ENCODE data around the gene TEX2. TPM values are rescaled to one million over a fixed set of nuclear protein-coding genes. Genes with fewer than 3 reads are reported as not detected.
A peak's percentile ranks its signal among the peaks of the same experiment; 100 is the strongest.

TEX2 gene
- total and polyA plus RNA-seq, 2 donors (not counting 1 experiment from before 2014, with no cell fraction given): 4.0 to 7.6 TPM

DNA sequence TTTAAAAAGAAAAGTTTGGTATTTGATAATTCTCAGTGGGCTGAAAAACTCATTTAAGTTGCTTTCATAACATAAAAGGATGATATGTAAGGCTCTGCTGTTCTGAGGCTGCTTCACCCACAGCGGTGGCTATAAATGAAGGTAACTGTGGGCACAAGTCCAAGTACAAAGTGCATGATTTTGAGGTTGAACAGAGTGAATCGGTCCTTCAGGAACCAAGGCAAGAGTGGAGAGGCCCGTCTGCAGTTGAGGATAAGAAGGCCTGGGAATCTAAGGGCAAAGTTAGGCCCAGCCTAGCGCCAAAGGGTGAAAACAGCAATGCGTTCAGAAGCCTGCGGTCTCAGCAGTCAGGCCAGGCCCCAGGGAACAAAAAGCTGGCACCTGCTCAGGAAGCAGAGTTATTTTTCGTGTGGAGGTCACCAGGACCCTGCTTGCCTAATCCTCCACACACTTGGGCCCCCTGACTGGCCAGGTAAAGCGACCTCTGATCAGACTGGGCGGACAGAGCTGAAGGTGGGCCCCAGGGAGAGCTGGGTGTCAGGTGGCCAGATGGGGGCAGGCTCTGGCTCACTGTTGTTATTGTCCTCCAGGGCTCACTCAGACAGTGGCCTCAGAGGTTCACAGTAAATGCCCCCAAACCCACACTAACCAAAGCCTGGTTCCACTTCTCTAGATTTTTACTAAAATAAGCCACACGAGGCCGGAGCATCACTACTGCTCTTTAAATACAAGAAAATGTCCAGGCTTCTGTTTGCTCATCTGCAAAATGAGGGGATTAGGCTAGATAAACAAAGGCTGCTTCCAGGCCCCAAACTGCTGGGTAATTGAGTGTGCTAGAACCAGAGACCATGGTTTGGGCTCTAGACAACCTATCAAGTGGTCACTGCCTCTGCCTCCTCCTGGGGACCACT is 46.5 kb downstream of the TEX2 start:
- H3K9me3 ChIP-seq (ENCODE audit: control extremely low read depth in 1 of 3, control insufficient read depth in 2 of 3, insufficient read depth in 1 of 3, low read length in 2 of 3): no peaks in the 10 kb centered on the region
- no peaks in the 10 kb centered on the region for H3K27me3 ChIP-seq (replicated peaks in 1 of 4; ENCODE audit: control extremely low read depth in 1 of 4, control insufficient read depth in 3 of 4, insufficient read depth in 4 of 4, low read length in 3 of 4)
- H2AFZ ChIP-seq (ENCODE audit: insufficient read depth, low read depth, low read length, poor library complexity, severe bottlenecking): peak overlapping the region; percentile 90
- POLR2A ChIA-PET: interaction anchor here (1.1 kb wide), 1 partner anchor 71 kb away, joined by 4 read pairs; no protein-coding TSS in a partner anchor
- H3K4me2 ChIP-seq (replicated peaks; ENCODE audit: low read depth, low read length, poor library complexity, severe bottlenecking): peak overlapping the region; percentile 61
- intact Hi-C loops (cut with micrococcal nuclease): loop anchor here (2.0 kb wide), 1 partner anchor 72 kb away; no protein-coding TSS in a partner anchor
- Mint-ChIP-seq H3K27ac (peak overlapping the region; percentile 85), H3K27me3 (no peaks in the 10 kb centered on the region), H3K9me3 (ENCODE audit: insufficient read depth) (no peaks in the 10 kb centered on the region), H3K4me1 (peaks cover 34% of the 10 kb centered on the region), H3K4me3 (peak overlapping the region; percentile 46)
- H3K36me3 ChIP-seq (replicated peaks in 1 of 2; ENCODE audit: control extremely low read depth in 1 of 2, control insufficient read depth in 1 of 2, extremely low read depth in 1 of 2, insufficient read depth in 2 of 2, low read length in 1 of 2): peaks cover 0 to 13% of the 10 kb centered on the region in 2 experiments
- H3K27ac ChIP-seq (ENCODE audit: low read length in 2 of 2): peak overlapping the region; percentile 60 to 84
- peak overlapping the region; percentile 40 for H3K9ac ChIP-seq (ENCODE audit: low read length)
- peaks cover 27 to 31% of the 10 kb centered on the region in 2 donors for H3K4me1 ChIP-seq (ENCODE audit: control insufficient read depth in 2 of 2, insufficient read depth in 2 of 2, low read length in 2 of 2)
- 31% methylated on average over 9 of the region's 11 CpGs for WGBS (ENCODE audit: insufficient coverage)
- no peak for TF ChIP-seq EZH2 (IDR thresholded peaks at IDR 0.05; ENCODE audit: borderline replicate concordance, insufficient read depth, low read depth, low read length, poor library complexity, severe bottlenecking)
- TF ChIP-seq, protein P1, sequence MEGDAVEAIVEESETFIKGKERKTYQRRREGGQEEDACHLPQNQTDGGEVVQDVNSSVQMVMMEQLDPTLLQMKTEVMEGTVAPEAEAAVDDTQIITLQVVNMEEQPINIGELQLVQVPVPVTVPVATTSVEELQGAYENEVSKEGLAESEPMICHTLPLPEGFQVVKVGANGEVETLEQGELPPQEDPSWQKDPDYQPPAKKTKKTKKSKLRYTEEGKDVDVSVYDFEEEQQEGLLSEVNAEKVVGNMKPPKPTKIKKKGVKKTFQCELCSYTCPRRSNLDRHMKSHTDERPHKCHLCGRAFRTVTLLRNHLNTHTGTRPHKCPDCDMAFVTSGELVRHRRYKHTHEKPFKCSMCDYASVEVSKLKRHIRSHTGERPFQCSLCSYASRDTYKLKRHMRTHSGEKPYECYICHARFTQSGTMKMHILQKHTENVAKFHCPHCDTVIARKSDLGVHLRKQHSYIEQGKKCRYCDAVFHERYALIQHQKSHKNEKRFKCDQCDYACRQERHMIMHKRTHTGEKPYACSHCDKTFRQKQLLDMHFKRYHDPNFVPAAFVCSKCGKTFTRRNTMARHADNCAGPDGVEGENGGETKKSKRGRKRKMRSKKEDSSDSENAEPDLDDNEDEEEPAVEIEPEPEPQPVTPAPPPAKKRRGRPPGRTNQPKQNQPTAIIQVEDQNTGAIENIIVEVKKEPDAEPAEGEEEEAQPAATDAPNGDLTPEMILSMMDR (IDR thresholded peaks at IDR 0.05): no peak
- H3K4me3 ChIP-seq (ENCODE audit: control extremely low read depth in 1 of 5, extremely low read depth in 1 of 5, insufficient read depth in 1 of 5, low read depth in 2 of 5, low read length in 4 of 5): no peak overlapping the region
- ATAC-seq (ENCODE audit: low read depth) (peak; percentile 77), DNase-seq (peak; percentile 60)
- H4K20me1 ChIP-seq (ENCODE audit: control insufficient read depth, insufficient read depth, low read length, poor library complexity, severe bottlenecking): no peaks in the 10 kb centered on the region
- CTCF ChIA-PET: interaction anchor here (0.9 to 1.8 kb wide), 4 partner anchors 22 to 203 kb away, joined by 3 to 8 read pairs (median 3); no protein-coding TSS in a partner anchor
- H3K79me2 ChIP-seq (ENCODE audit: control insufficient read depth, insufficient read depth, low read length): no peaks in the 10 kb centered on the region

DNA sequence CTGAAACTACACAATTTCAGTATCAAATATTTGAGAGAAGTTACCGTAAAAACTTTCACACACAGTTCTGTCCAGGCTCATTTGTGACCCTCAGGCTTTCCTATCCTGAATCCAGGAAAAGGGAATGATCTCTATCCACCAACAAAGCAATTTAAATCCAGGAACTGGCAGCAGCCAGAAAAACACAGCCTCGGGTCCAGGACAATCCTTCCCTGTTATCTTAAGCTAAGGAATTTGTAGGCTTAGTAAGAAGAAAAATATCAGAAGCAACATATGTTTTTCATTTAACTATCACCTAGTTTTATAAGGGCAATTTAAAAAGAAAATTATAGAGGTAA is 47.1 kb downstream of the TEX2 start:
- TF ChIP-seq, protein P1 (IDR thresholded peaks at IDR 0.05): no peak
- no peak for TF ChIP-seq EZH2 (IDR thresholded peaks at IDR 0.05; ENCODE audit: borderline replicate concordance, insufficient read depth, low read depth, low read length, poor library complexity, severe bottlenecking)
- peak overlapping the region; percentile 61 for H3K4me2 ChIP-seq (replicated peaks; ENCODE audit: low read depth, low read length, poor library complexity, severe bottlenecking)
- peak overlapping the region; percentile 54 for H3K27ac Mint-ChIP-seq
- POLR2A ChIA-PET: interaction anchor here (1.1 kb wide), 1 partner anchor 70 kb away, joined by 4 read pairs; no protein-coding TSS in a partner anchor
- H3K27ac ChIP-seq (ENCODE audit: low read length in 2 of 2): peak overlapping the region; percentile 60 to 84
- H3K4me3 Mint-ChIP-seq: no peak overlapping the region
- peaks cover 27 to 31% of the 10 kb centered on the region in 2 donors for H3K4me1 ChIP-seq (ENCODE audit: control insufficient read depth in 2 of 2, insufficient read depth in 2 of 2, low read length in 2 of 2)
- peaks cover 34% of the 10 kb centered on the region for H3K4me1 Mint-ChIP-seq
- intact Hi-C loops (cut with micrococcal nuclease): loop anchor here (2.0 kb wide), 1 partner anchor 71 kb away; no protein-coding TSS in a partner anchor
- peaks cover 0 to 13% of the 10 kb centered on the region in 2 experiments for H3K36me3 ChIP-seq (replicated peaks in 1 of 2; ENCODE audit: control extremely low read depth in 1 of 2, control insufficient read depth in 1 of 2, extremely low read depth in 1 of 2, insufficient read depth in 2 of 2, low read length in 1 of 2)
- H4K20me1 ChIP-seq (ENCODE audit: control insufficient read depth, insufficient read depth, low read length, poor library complexity, severe bottlenecking): no peaks in the 10 kb centered on the region
- H3K27me3 Mint-ChIP-seq: no peaks in the 10 kb centered on the region
- H3K27me3 ChIP-seq (replicated peaks in 1 of 4; ENCODE audit: control extremely low read depth in 1 of 4, control insufficient read depth in 3 of 4, insufficient read depth in 4 of 4, low read length in 3 of 4): no peaks in the 10 kb centered on the region
- peak overlapping the region; percentile 40 for H3K9ac ChIP-seq (ENCODE audit: low read length)
- 100% methylated on average over 1 of the region's 2 CpGs for WGBS (ENCODE audit: insufficient coverage)
- no peaks in the 10 kb centered on the region for H3K9me3 Mint-ChIP-seq (ENCODE audit: insufficient read depth)
- H3K79me2 ChIP-seq (ENCODE audit: control insufficient read depth, insufficient read depth, low read length): no peaks in the 10 kb centered on the region
- CTCF ChIA-PET: no interaction called here
- H2AFZ ChIP-seq (ENCODE audit: insufficient read depth, low read depth, low read length, poor library complexity, severe bottlenecking): peak overlapping the region; percentile 90
- H3K4me3 ChIP-seq (ENCODE audit: control extremely low read depth in 1 of 5, extremely low read depth in 1 of 5, insufficient read depth in 1 of 5, low read depth in 2 of 5, low read length in 4 of 5): no peak overlapping the region
- no peak for DNase-seq
- no peaks in the 10 kb centered on the region for H3K9me3 ChIP-seq (ENCODE audit: control extremely low read depth in 1 of 3, control insufficient read depth in 2 of 3, insufficient read depth in 1 of 3, low read length in 2 of 3)
- ATAC-seq (ENCODE audit: low read depth): no peak
